A673 (cell line): ENCODE results near the gene CLEC1B. TPM values are rescaled to one million over a fixed set of nuclear protein-coding genes. Genes with fewer than 3 reads are reported as not detected.

Experiments used
- Bru-seq: library from RNA; stranded (reverse); fragments of 400-500 nt; gene quantifications from one replicate; lab custom pipeline; 2021; lab: Mats Ljungman, UMichigan
- BruChase-seq, 2 experiments: library from RNA; stranded (reverse); fragments of 400-500 nt; gene quantifications; one replicate each; lab custom pipeline; 2021; lab: Mats Ljungman, UMichigan
- BruUV-seq: library from RNA; stranded (reverse); fragments of 400-500 nt; replicated peaks from 2 replicates; lab custom pipeline; 2021; lab: Mats Ljungman, UMichigan
- CTCF ChIA-PET: fragments of 300-600 bp; sonication (Branson Sonifier 250); formaldehyde crosslinking; loops from one replicate; lab custom pipeline; 2022; ENCODE audit warnings: antibody characterized with exemption; lab: Charles Lee
- POLR2A ChIA-PET: fragments of 300-600 bp; sonication (Branson Sonifier 250); formaldehyde crosslinking; loops from one replicate; lab custom pipeline; 2022; ENCODE audit warnings: antibody characterized with exemption; ENCODE audit not compliant: low non-redundant PET; lab: Charles Lee
- DNase-seq: peaks from one replicate; pipeline ENCODE4 v3.0.0-alpha.2; 2015; ENCODE audit warnings: low spot score
- H3K27ac ChIP-seq: fragments of 200-600 bp; sonication (generic); 2 replicates; pipeline ENCODE4 v1.5.1; 2016; ENCODE audit warnings: mixed run types, low read depth, mild to moderate bottlenecking, mixed read lengths, antibody characterized with exemption, low read length; ENCODE audit not compliant: poor library complexity, severe bottlenecking
- H3K27me3 ChIP-seq: fragments of 200-600 bp; sonication (generic); replicated peaks from 2 replicates; pipeline ENCODE4 v1.6.1; 2017; ENCODE audit warnings: mixed run types, low read depth, mild to moderate bottlenecking, mixed read lengths, antibody characterized with exemption, low read length; ENCODE audit not compliant: insufficient read depth, poor library complexity
- H3K36me3 ChIP-seq: fragments of 200-600 bp; sonication (generic); 2 replicates; pipeline ENCODE4 v1.6.1; 2016; ENCODE audit warnings: mixed run types, mild to moderate bottlenecking, mixed read lengths, antibody characterized with exemption, low read length; ENCODE audit not compliant: insufficient read depth, poor library complexity, severe bottlenecking
- H3K4me1 ChIP-seq: fragments of 200-600 bp; sonication (generic); 2 replicates; pipeline ENCODE4 v1.6.1; 2017; ENCODE audit warnings: mixed run types, mild to moderate bottlenecking, mixed read lengths, antibody characterized with exemption, low read length; ENCODE audit not compliant: insufficient read depth, poor library complexity, severe bottlenecking
- H3K4me3 ChIP-seq: fragments of 200-600 bp; sonication (generic); 2 replicates; pipeline ENCODE4 v1.5.1; 2016; ENCODE audit warnings: low read depth, mixed run types, mild to moderate bottlenecking, mixed read lengths, low read length; ENCODE audit not compliant: poor library complexity, severe bottlenecking
- H3K9me3 ChIP-seq: fragments of 200-600 bp; sonication (generic); 2 replicates; pipeline ENCODE4 v1.6.1; 2016; ENCODE audit warnings: mixed run types, low read depth, mild to moderate bottlenecking, mixed read lengths, antibody characterized with exemption, low read length; ENCODE audit not compliant: poor library complexity, severe bottlenecking
- EZH2 ChIP-seq: fragments of 200-600 bp; sonication (generic); IDR thresholded peaks from 2 replicates; pipeline ENCODE4 v1.6.1; 2017; ENCODE audit warnings: borderline replicate concordance, low read depth, mild to moderate bottlenecking, mixed read lengths, antibody characterized with exemption, low read length; ENCODE audit not compliant: poor library complexity, severe bottlenecking
- intact Hi-C: fragments of 100-400 bp; cut with micrococcal nuclease; formaldehyde crosslinking; loops from one replicate; pipeline ENCODE4 v1.10.0; 2022; ENCODE audit not compliant: unreplicated experiment
- long read RNA-seq: library from polyadenylated mRNA; stranded (forward); transcript quantifications from one replicate; pipeline ENCODE4 v2.0.0, GENCODE V29; 2022
- total RNA-seq: library from RNA; stranded (reverse); gene quantifications from 2 replicates; pipeline ENCODE4 v1.2.3, GENCODE V29; 2021
- TF ChIP-seq, protein P1 (sequence below): fragments of 300-800, 200-600 bp; sonication (generic); conservative IDR thresholded peaks from 2 replicates; pipeline ENCODE4 v1.5.1; 2017; ENCODE audit warnings: low read depth, mild to moderate bottlenecking, antibody characterized with exemption, low read length, moderate library complexity, mixed read lengths

CLEC1B gene
- total RNA-seq (not detected in 2 replicates), Bru-seq, nascent RNA (not detected), BruChase-seq, experiment 1, labeled RNA remaining after a 2-hour chase (not detected), BruChase-seq, experiment 2, labeled RNA remaining after a 6-hour chase (not detected)
- long read RNA-seq = 0 reads

DNA sequence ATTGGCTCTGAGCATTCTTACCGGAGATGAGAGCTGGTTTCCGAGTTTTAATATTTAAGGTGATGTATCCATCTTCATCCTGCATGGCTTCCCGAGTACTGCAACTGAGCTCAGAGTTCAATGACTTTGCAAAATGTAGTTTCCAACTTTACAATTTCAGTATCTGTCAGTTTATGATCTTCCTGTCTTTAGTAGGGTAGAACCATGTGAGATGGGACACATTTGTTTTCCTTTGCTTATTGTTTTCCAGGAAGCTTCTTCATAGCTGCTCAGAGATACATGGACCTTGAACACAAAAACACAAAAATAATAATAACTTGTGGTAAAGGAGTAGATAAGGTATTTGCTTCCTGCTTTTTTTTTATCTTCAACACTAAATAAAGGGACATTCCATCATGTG lies at the start of gene CLEC1B:
TSS of gene CLEC1B (minus strand) at position 106 of the 400 bp plus-strand sequence. CDS start at position 85, 21 bp downstream.
- POLR2A ChIA-PET = no interaction called here
- DNase-seq = no peak
- Histone ChIP-seq H3K36me3 (no peaks in the 10 kb centered on the region), H3K27me3 (peaks cover 14% of the 10 kb centered on the region), H3K4me1 (no peaks in the 10 kb centered on the region), H3K9me3 (no peaks in the 10 kb centered on the region), H3K27ac (no peak within 1 kb of the TSS), H3K4me3 (no peak within 1 kb of the TSS)
- TF ChIP-seq EZH2 = no peak
- TF ChIP-seq, protein P1, sequence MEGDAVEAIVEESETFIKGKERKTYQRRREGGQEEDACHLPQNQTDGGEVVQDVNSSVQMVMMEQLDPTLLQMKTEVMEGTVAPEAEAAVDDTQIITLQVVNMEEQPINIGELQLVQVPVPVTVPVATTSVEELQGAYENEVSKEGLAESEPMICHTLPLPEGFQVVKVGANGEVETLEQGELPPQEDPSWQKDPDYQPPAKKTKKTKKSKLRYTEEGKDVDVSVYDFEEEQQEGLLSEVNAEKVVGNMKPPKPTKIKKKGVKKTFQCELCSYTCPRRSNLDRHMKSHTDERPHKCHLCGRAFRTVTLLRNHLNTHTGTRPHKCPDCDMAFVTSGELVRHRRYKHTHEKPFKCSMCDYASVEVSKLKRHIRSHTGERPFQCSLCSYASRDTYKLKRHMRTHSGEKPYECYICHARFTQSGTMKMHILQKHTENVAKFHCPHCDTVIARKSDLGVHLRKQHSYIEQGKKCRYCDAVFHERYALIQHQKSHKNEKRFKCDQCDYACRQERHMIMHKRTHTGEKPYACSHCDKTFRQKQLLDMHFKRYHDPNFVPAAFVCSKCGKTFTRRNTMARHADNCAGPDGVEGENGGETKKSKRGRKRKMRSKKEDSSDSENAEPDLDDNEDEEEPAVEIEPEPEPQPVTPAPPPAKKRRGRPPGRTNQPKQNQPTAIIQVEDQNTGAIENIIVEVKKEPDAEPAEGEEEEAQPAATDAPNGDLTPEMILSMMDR = no peak
- CTCF ChIA-PET = no interaction called here
- BruUV-seq = no TSS peak
- intact Hi-C loops = no loop called here

DNA sequence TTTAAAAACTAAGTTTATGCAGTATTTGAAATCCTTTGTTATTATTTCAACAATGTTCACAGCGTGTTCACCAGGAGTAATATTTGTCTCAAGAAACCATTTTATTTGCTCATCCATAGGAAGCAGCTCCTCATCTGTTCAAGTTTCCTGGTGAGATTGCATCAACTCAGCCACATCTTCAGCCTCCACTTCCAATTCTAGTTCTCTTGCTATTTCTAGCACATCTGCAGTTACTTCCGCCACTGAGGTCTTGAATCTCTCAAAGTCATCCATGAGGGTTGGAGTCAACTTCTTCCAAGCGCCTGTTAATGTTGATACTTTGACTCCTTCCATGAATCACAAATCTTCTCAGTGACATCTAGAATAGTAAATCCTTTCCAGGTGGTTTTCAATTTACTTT lies 49.6 kb upstream of the CLEC1B start:
- no TSS peak for BruUV-seq
- ChIA-PET CTCF (no interaction called here), POLR2A (no interaction called here)
- intact Hi-C loops = no loop called here
- no peaks in the 10 kb centered on the region for H3K36me3 ChIP-seq
- no peak overlapping the region for H3K4me3 ChIP-seq
- no peaks in the 10 kb centered on the region for H3K9me3 ChIP-seq
- H3K27me3 ChIP-seq = no peaks in the 10 kb centered on the region
- no peak for TF ChIP-seq EZH2
- TF ChIP-seq, protein P1 = no peak
- H3K27ac ChIP-seq = no peak overlapping the region
- H3K4me1 ChIP-seq = no peaks in the 10 kb centered on the region
- DNase-seq = no peak

DNA sequence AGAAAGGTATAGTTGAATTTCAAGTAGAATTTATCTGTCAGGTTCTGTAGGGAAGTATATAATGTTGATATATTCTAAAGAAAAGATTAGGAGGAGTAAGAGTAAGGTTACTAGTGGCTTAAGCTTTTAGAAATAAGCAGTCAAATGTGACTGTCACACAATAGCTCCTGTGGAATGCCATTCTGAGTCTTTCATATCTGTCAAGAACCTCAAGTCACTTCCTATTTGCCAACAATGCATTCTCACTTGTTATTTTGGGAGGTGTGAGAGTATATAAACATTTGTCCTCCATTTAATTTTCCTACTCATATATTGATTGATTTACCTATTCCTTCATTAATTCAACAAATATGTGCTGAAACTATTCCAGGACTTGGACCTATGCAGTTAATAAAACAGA lies 43.2 kb upstream of the CLEC1B start:
- Histone ChIP-seq H3K4me3 (no peak overlapping the region), H3K27ac (no peak overlapping the region), H3K36me3 (no peaks in the 10 kb centered on the region), H3K27me3 (no peaks in the 10 kb centered on the region), H3K9me3 (no peaks in the 10 kb centered on the region), H3K4me1 (no peaks in the 10 kb centered on the region)
- ChIA-PET CTCF (interaction anchor here (1.0 kb wide), 1 partner anchor 32 kb away, joined by 4 read pairs; no protein-coding TSS in a partner anchor), POLR2A (no interaction called here)
- TF ChIP-seq, protein P1 = no peak
- TF ChIP-seq EZH2 = no peak
- no peak for DNase-seq
- no TSS peak for BruUV-seq
- intact Hi-C loops = no loop called here
